HCT116 (cell line): ENCODE measurements around the gene AKIRIN2.

Experiments used
- CEBPB ChIP-seq: IDR thresholded peaks from 2 replicates; pipeline ENCODE4 v1.6.1; 2012; ENCODE audit warnings: low read depth
- ELF1 ChIP-seq: IDR thresholded peaks from 2 replicates; pipeline ENCODE4 v1.6.1; 2012; ENCODE audit warnings: low read depth, borderline replicate concordance
- EZH2 ChIP-seq: fragments of 200-600 bp; sonication (generic); IDR thresholded peaks from 2 replicates; pipeline ENCODE4 v1.6.1; 2017; ENCODE audit warnings: antibody characterized with exemption, mixed run types
- EZH2phosphoT487 ChIP-seq: fragments of 200-600 bp; IDR thresholded peaks from 2 replicates; pipeline ENCODE4 v1.6.1; 2018; ENCODE audit warnings: antibody characterized with exemption, borderline replicate concordance
- JUND ChIP-seq: IDR thresholded peaks from 2 replicates; pipeline ENCODE4 v1.6.1; 2012
- POLR2A ChIP-seq: IDR thresholded peaks from 2 replicates; pipeline ENCODE4 v1.7.0; 2011; ENCODE audit warnings: borderline replicate concordance; ENCODE audit not compliant: insufficient read depth, insufficient read length; ENCODE audit errors: extremely low read depth
- SIN3A ChIP-seq: IDR thresholded peaks from 2 replicates; pipeline ENCODE4 v1.6.1; 2012; ENCODE audit warnings: low read depth
- ZNF274 ChIP-seq: fragments of 200-500 bp; sonication (Bioruptor generic); IDR thresholded peaks from 2 replicates; pipeline ENCODE4 v1.6.1; 2014; ENCODE audit warnings: mild to moderate bottlenecking, low read depth, low read length, inconsistent platforms
- TF ChIP-seq, protein P1 (sequence below), 3 experiments: fragments of 200-600 bp in 1 of 3; sonication (generic) in 1 of 3; IDR thresholded peaks in 2 of 3; conservative IDR thresholded peaks in 1 of 3; 2 replicates each; pipeline ENCODE4 v1.5.1; 2012 to 2017; ENCODE audit warnings: low read depth in 2 of 3, low read length in 2 of 3, antibody characterized with exemption in 1 of 3, borderline replicate concordance in 1 of 3, control low read depth in 1 of 3, mild to moderate bottlenecking in 1 of 3, mixed read lengths in 1 of 3, mixed run types in 1 of 3, moderate library complexity in 1 of 3; ENCODE audit not compliant: insufficient read depth in 1 of 3

DNA sequence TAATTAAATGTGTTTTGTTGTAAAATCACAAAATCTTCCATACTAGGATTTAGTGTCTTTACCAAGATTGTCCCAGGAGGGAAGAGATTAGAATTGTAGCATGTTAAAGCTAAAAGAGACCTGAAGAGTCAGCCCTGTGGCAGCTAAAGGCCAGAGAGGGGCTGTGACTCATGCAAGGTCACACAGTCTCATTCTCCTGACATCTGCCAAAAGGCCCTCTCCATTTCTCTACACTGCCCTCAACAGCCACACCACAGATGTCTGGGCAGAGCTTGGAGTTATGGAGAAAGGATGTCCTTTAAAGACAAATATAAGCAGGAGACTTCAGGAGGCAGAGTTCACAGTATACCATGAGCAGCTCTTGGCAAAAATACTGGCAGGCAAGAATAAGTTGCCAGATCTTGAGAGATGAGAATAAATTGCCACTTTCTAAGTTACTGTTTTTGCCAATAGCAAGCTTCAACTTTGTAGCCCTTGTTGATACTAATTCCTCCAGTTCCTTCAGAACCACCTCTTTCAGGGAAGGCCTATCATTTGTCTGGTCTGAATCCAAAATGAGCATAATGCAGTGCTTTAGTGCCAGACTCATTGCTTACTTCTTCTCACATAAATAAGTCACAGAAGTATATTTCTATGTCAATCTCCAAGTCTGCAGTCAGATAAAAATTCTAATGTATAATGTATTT is 41.7 kb downstream of the AKIRIN2 start:
- TF ChIP-seq, protein P1, sequence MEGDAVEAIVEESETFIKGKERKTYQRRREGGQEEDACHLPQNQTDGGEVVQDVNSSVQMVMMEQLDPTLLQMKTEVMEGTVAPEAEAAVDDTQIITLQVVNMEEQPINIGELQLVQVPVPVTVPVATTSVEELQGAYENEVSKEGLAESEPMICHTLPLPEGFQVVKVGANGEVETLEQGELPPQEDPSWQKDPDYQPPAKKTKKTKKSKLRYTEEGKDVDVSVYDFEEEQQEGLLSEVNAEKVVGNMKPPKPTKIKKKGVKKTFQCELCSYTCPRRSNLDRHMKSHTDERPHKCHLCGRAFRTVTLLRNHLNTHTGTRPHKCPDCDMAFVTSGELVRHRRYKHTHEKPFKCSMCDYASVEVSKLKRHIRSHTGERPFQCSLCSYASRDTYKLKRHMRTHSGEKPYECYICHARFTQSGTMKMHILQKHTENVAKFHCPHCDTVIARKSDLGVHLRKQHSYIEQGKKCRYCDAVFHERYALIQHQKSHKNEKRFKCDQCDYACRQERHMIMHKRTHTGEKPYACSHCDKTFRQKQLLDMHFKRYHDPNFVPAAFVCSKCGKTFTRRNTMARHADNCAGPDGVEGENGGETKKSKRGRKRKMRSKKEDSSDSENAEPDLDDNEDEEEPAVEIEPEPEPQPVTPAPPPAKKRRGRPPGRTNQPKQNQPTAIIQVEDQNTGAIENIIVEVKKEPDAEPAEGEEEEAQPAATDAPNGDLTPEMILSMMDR (IDR thresholded peaks at IDR 0.05 in 2 of 3, conservative IDR thresholded peaks at IDR 0.05 in 1 of 3; ENCODE audit: borderline replicate concordance in 1 of 3, insufficient read depth in 1 of 3, low read depth in 2 of 3, low read length in 2 of 3) = no peak
- TF ChIP-seq EZH2 (no peak), POLR2A (no peak), EZH2phosphoT487 (no peak), SIN3A (no peak), ELF1 (no peak), ZNF274 (no peak), JUND (no peak), CEBPB (no peak)
